Measurements from ENCODE around the gene TOLLIP. TPM values are rescaled to one million over a fixed set of nuclear protein-coding genes. Genes with fewer than 3 reads are reported as not detected.

TOLLIP gene
- total RNA-seq, 6 donors from 2014 or later: 39.5 to 97.4 (median 53.4) TPM

DNA sequence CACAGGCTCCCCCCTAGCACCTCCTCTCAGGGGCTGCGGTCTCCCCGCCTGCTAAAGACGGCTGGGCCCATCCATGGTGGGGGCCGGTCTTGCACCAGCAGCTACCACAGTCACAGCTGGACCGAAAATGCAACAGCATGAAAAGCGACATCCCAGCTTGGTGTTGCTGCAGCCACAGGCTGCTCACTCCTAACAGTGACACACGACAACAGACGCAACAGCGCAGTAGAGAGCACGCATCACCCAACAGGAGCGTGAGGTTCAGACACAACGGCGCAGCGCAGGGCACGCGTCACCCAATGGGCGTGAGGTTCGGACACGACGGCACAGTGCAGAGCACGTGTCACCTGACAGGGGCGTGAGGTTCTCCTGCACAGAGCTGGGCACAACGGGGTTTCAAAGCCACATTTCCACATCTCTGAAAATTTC is 24.1 kb downstream of the TOLLIP start:
- no peaks in the 10 kb centered on the region for H3K27me3 ChIP-seq
- peak in 1 of 2 donors; percentile 63 for DNase-seq
- H3K36me3 ChIP-seq: peaks cover 27 to 88% (median 78%) of the 10 kb centered on the region in 4 donors
- peaks cover 4 to 10% (median 7%) of the 10 kb centered on the region in 4 donors for H3K4me1 ChIP-seq
- TF ChIP-seq POLR2A (IDR thresholded peaks at IDR 0.05): no peak
- TF ChIP-seq, protein P1, sequence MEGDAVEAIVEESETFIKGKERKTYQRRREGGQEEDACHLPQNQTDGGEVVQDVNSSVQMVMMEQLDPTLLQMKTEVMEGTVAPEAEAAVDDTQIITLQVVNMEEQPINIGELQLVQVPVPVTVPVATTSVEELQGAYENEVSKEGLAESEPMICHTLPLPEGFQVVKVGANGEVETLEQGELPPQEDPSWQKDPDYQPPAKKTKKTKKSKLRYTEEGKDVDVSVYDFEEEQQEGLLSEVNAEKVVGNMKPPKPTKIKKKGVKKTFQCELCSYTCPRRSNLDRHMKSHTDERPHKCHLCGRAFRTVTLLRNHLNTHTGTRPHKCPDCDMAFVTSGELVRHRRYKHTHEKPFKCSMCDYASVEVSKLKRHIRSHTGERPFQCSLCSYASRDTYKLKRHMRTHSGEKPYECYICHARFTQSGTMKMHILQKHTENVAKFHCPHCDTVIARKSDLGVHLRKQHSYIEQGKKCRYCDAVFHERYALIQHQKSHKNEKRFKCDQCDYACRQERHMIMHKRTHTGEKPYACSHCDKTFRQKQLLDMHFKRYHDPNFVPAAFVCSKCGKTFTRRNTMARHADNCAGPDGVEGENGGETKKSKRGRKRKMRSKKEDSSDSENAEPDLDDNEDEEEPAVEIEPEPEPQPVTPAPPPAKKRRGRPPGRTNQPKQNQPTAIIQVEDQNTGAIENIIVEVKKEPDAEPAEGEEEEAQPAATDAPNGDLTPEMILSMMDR (IDR thresholded peaks at IDR 0.05): no peak
- TF ChIP-seq POLR2AphosphoS5 (IDR thresholded peaks at IDR 0.05): no peak
- TF ChIP-seq EP300 (IDR thresholded peaks at IDR 0.05): no peak
- H3K4me3 ChIP-seq: no peak overlapping the region
- no peak overlapping the region for H3K27ac ChIP-seq
- WGBS, 2 donors: 96 to 98% methylated on average over 17 to 23 of the region's 23 CpGs
- H3K9me3 ChIP-seq: no peaks in the 10 kb centered on the region
- ATAC-seq (ENCODE audit: low FRiP score in 2 of 2): no peak

DNA sequence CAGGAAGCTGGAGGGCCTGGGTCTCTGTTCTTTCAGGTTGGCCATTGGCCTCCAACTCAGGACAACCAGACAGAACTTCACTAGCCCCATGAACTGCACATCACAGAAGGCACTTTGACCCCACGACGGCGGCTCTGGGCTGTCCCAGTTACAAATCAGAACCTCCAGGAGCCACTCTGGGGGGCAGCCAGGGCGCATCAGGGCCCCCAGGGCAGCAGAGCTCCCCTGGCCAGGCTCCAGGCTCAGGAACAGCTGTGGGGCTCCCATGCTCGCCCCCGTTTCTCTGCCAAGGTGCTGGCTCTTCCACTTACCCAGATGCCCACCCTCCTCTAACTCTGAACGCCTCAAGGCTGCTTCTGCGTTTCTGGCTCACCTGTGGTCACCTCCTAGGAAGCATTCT is 25.5 kb downstream of the TOLLIP start:
- Histone ChIP-seq H3K27me3 (no peaks in the 10 kb centered on the region), H3K9me3 (no peaks in the 10 kb centered on the region), H3K4me1 (peaks cover 4 to 10% (median 7%) of the 10 kb centered on the region in 4 donors), H3K27ac (no peak overlapping the region), H3K36me3 (peaks cover 15 to 88% (median 77%) of the 10 kb centered on the region in 4 donors), H3K4me3 (no peak overlapping the region)
- ATAC-seq (ENCODE audit: low FRiP score in 2 of 2) (no peak), DNase-seq (peak in 1 of 2 donors; percentile 51)
- WGBS, 2 donors: 86% methylated on average over 7 to 8 of the region's 8 CpGs
- TF ChIP-seq POLR2AphosphoS5 (IDR thresholded peaks at IDR 0.05) (no peak), EP300 (IDR thresholded peaks at IDR 0.05) (no peak), POLR2A (IDR thresholded peaks at IDR 0.05) (no peak)
- TF ChIP-seq, protein P1 (IDR thresholded peaks at IDR 0.05): no peak

DNA sequence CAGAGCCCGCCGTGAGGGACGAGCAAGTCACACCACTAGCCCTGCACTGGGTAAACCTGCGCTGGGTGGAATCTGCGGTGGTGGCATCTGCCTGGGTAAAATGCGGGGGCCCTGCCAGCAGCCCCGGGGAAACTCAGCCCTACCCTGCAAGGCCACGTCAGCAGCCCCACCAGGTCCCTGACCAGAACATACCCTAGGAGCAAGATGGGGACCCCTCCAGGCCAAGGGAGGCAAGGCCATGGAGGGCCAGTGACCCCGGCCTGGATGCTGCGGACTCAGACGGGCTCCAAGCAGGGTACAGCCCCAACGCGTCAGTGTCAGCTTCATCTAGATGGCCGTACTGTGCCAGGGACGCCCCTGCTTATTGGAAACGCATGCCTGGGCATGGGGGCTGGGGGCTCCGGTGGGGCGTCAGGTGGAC is 26.3 kb downstream of the TOLLIP start:
- no peak for ATAC-seq (ENCODE audit: low FRiP score in 2 of 2)

DNA sequence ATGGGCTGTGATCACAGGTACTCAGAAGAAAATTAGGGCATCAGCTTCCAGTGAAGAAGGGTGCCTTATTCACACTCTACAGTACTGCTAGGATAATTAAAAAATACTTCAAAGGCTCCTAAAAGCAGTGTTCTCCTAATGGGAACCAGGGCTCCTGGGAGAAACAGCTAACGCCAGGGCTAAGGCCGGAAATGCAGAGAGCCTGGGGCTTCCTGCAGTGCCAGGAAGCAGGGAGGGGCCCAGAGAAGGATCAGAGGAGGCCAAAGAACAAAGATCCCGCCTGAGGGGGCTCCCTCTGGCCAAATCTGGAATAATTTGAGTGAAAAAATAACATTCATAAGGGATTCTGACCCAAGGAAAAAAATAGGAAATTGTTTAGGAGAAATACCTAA is 27.5 kb downstream of the TOLLIP start:
- DNase-seq: no peak
- peaks cover 9 to 91% (median 75%) of the 10 kb centered on the region in 4 donors for H3K36me3 ChIP-seq
- WGBS, 2 donors: 38 to 54% methylated on average over 3 of the region's 3 CpGs
- no peak overlapping the region for H3K4me3 ChIP-seq
- no peaks in the 10 kb centered on the region for H3K27me3 ChIP-seq
- peak overlapping the region; percentile 27 to 79 (median 57) for H3K27ac ChIP-seq
- H3K9me3 ChIP-seq: no peaks in the 10 kb centered on the region
- ATAC-seq (ENCODE audit: low FRiP score in 2 of 2): no peak
- peaks cover 4 to 10% (median 7%) of the 10 kb centered on the region in 4 donors for H3K4me1 ChIP-seq
- TF ChIP-seq POLR2AphosphoS5 (IDR thresholded peaks at IDR 0.05) (no peak), EP300 (IDR thresholded peaks at IDR 0.05) (no peak), POLR2A (IDR thresholded peaks at IDR 0.05) (no peak)
- TF ChIP-seq, protein P1 (IDR thresholded peaks at IDR 0.05): no peak

More for the DNA sequence above, 26.3 kb downstream of the TOLLIP start:
- TF ChIP-seq EP300 (IDR thresholded peaks at IDR 0.05) (no peak), POLR2A (IDR thresholded peaks at IDR 0.05) (no peak), POLR2AphosphoS5 (IDR thresholded peaks at IDR 0.05) (no peak)
- TF ChIP-seq, protein P1 (IDR thresholded peaks at IDR 0.05): no peak
- 95 to 96% methylated on average over 18 of the region's 18 CpGs for WGBS, 2 donors
- H3K36me3 ChIP-seq: peaks cover 9 to 86% (median 73%) of the 10 kb centered on the region in 4 donors
- no peaks in the 10 kb centered on the region for H3K27me3 ChIP-seq
- peak in 1 of 2 donors; percentile 70 for DNase-seq
- peaks cover 4 to 10% (median 7%) of the 10 kb centered on the region in 4 donors for H3K4me1 ChIP-seq
- no peaks in the 10 kb centered on the region for H3K9me3 ChIP-seq
- no peak overlapping the region for H3K27ac ChIP-seq
- H3K4me3 ChIP-seq: no peak overlapping the region
